Measurements from ENCODE around the gene PERP.

PERP gene

DNA sequence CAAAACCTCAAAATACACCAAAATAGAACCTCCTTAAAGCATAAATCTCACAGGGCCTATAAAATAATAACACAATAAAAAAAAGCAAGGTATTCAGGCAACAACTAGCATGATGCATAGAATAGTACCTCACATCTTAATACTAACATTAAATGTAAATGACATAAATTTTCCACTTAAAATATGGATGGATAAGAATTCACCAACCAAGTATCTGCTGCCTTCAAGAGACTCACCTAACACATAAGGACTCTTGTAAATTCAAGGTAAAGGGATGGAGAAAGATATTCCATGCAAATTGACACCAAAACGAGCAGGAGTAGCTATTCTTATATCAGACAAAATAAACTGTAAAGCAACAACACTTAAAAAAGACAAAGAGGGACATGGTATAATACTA lies 52.2 kb downstream of the PERP start:
- FAIRE-seq (no peak), DNase-seq (ENCODE audit: insufficient read length, low spot score) (no peak)
- TF ChIP-seq POLR2A (IDR thresholded peaks at IDR 0.05; ENCODE audit: low read depth, low read length) = no peak

DNA sequence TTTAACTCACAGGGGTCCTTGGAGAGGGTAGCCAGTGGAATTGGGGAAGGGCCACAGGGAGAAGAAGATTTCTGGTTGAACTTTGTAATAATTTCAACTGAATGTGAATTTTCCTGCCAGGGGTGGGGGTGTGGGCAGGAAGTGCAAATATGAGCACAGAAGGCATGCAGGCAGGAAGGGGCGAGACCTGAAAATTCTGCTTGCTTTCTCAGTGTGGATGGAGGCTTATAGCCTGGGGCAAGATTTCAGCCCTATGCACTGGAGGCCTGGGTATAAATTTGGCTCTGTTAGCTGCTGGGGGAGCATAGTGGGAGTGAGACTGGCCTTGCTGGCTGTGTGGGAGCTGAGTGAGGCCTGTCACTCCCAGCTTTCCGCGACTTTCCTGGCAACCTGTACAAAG lies 54.4 kb downstream of the PERP start:
- no peak for FAIRE-seq

DNA sequence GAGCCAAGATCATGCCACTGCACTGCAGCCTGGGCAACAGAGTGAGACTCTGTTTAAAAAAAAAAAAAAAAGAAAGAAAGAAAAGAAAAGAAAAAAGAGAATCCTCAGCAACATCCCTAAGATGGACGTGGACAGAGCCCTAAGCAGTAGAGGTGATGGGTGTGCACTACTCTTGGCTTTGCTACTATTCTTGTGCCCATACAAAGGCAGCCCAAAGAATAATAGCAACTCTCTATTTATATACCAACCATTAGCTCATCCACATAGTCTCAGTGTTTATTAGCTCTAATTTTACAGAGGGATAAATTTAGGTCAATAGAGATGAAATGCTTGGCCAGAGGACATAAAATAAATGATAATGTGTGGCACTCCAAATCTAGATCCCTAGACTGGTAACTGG lies 62.2 kb downstream of the PERP start:
- FAIRE-seq = no peak

More for the DNA sequence above, 54.4 kb downstream of the PERP start:
- no peak for TF ChIP-seq POLR2A (IDR thresholded peaks at IDR 0.05; ENCODE audit: low read depth, low read length)
- DNase-seq (ENCODE audit: insufficient read length, low spot score) = no peak

DNA sequence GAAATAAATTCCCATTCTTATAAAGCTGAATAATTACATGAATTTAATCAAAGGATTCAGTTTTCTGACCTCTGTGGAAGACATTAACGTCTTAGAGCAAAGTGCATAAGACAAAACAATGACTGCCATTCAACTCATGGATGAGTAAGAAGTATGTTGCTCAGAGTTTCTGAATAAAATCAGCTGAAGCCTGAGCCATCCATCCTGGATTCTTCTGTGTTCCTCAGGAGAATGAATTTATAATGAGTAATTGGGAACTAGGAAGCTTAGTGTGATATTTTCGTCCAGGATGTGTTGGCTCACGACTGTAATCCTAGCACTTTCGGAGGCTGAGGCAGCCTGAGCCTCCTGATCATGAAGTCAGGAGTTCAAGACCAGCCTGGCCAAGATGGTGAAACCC lies 62.8 kb downstream of the PERP start:
- no peak for TF ChIP-seq POLR2A (IDR thresholded peaks at IDR 0.05; ENCODE audit: low read depth, low read length)
- peak; percentile 23 for DNase-seq (ENCODE audit: insufficient read length, low spot score)
- peak; percentile 43 for FAIRE-seq

More for the DNA sequence above, 62.2 kb downstream of the PERP start:
- TF ChIP-seq POLR2A (IDR thresholded peaks at IDR 0.05; ENCODE audit: low read depth, low read length) = no peak
- no peak for DNase-seq (ENCODE audit: insufficient read length, low spot score)
